ENCODE data around the gene FAM120B.

DNA sequence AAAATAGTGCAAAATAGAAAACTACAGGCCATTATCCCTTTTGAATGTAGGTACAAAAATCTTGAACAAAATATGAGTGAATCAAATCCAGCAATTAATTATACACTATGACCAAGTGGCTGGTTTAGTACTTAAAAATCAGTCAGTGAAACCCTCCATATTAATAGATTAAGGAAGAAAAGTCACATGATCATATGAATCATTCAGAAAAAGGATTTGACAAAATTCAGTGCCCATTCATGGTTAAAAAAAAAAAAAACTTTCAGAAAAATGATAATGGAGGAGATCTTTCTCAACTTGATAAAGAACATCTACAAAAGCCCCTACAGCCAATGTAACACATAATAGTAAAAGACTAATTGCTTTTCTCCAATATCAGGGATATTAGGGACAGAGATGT, 75.0 kb downstream of the FAM120B start:
- TF ChIP-seq POLR2A (IDR thresholded peaks at IDR 0.05) (no peak), CTCF (IDR thresholded peaks at IDR 0.05) (no peak)

All from breast epithelium (tissue), 3 donors.